GM18508 (cell line): ENCODE measurements around the gene UBE2J2.

Source experiments
- ATAC-seq: cut with Tn5 transposase; IDR thresholded peaks from one replicate; pipeline ENCODE4 v1.9.1; 2021; ENCODE audit warnings: moderate number of reproducible peaks; ENCODE audit not compliant: insufficient read depth, unreplicated experiment

The UBE2J2 gene

GRCh38 chr1:1216770-1217620 lies 56.7 kb downstream of the UBE2J2 start:
- no peak for ATAC-seq

DNA sequence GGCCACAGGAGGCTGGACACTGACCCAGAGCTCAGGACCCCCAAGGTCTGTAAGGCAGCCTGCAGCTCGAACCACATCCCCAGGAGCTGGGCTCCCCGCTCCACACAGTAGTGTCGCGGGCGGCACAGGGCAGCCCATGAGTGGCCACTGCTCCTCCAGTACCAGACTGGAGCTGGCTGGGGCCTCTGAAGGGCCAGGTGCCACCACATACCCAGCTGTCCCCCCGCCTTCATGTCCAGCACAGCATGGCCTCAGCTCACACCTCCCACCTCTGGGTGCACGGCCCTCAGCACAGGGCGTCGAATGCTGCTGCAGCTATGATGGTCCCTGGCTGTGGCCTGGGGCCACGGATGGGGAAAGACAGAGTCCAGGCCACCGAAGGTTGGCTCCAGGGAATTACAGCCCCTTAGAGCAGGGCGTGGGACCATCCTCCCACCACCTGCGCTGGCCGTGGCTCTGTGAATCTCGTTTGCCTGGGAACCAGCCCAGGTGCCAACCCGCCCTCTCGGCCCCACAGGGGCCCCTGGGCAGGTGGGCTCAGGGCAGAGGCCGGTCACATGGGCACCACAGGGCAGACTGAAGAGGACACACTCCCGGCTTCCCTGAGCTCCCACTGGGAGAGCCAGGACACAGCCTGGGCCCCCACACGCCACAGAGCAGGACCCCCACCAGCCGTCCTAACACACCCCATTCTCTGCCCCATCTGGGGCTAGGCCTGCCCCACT lies 57.6 kb downstream of the UBE2J2 start:
- ATAC-seq, result no peak

- no peak for ATAC-seq
These were observed 58.5 kb downstream of the UBE2J2 start for GRCh38 chr1:1215080-1215676.

DNA sequence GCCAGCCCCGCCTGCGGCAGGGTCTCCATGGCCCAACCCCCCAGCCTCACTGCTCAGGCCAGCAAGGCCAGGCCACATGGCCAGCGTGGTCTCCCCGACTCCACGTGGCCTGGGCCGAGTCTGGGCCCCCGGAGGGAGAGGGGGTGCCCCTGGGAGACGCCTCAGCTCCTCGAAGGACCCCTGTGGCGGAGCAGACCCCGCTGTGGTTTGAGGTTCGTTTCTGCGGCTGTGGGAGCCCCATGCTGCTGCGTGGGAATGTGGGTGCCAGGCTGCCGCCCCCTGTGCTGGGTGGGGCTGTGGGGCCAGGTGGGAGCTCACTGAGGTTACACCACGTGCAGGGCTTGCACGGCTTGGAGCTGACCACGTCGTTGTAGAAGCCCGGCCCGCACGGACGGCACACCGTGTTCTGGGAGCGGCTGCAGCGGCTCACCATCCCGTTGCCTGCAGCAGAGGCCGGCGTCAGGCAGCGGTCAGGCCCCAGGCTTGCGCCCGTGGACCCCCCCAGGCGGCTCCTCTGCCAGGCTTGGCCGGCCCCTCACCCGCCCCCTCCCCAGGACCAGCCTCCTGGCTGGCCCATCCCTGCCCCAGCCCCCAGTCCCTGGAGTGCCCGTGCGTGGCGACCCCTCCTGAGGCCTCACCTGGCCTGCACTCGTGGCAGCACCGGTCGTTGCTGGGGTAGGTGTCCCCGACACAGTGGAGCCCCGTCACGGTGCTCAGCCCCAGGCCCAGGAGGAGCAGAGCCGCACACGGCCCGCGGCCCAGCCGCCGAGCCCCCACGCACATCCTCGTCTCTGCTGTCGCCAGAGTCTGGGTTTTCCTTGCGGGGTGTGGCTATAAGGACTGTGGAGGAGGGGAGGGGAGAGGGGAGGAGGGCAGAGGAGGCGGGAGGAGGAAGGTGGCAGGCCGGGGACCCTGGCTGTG lies 60.0 kb downstream of the UBE2J2 start, which contains the start of gene TNFRSF4:
Gene TNFRSF4 (minus strand): TSS at position 809 of the 921 bp plus-strand sequence. CDS start 26 bp downstream, at position 783.
- ATAC-seq, result no peak

- ATAC-seq, result no peak
These were observed 60.8 kb downstream of the UBE2J2 start for GRCh38 chr1:1212780-1213344.

GRCh38 chr1:1211541-1212441 lies 61.9 kb downstream of the UBE2J2 start:
- no peak for ATAC-seq

DNA sequence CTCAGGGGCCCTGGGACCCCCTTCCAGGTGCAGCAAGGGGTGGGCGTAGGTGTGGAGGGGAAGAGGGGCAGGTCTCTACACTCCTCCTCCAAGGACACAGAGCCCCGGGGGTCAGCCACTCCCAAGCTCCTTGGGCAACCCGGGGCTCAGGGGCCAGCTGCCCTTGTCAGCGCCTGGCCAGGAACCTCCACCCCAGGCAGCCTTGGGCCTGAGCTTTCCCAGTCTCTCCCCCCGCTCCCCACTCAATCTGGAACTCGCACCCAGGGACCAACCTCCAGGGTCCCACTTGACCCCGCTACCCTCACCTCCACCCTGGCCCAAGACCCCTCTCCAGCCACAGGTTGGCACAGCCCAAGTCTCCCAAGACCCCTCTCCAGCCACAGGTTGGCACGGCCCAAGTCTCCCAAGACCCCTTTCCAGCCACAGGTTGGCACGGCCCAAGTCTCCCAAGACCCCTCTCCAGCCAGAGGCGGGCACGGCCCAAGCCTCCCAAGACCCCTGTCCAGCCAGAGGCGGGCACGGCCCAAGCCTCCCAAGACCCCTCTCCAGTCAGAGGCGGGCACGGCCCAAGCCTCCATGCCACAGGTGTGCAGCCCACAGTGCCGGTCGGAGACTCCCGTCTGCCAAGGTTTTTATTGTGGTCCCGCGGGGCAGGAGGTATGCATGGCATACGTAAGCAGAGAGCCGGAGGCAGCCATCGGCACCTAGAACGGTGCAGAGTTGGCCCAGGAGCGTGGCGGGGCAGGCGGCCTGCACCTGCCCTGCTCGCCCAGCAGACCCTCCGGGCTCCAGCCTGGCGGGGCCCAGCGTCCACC lies 62.7 kb downstream of the UBE2J2 start:
- ATAC-seq, result no peak

- ATAC-seq, result no peak
These were observed 64.8 kb downstream of the UBE2J2 start for GRCh38 chr1:1208713-1209433.

DNA sequence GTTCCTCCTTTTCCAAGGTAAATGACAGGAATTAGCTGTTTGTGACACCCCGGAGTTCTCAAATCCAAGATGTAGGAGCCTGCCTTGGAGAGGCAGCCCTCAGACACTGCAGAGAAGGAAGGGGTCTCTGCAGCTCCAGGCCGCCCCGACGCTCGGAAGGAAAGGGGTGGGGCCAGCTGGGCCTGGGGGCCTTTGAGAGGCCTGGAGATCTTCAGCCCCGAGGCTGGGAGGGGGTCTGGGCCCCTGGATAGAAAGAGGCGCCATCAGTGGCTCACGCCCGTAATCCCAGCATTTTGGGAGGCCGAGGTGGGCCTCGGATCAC lies 66.1 kb downstream of the UBE2J2 start:
- ATAC-seq, result no peak

- no peak for ATAC-seq
These were observed 66.6 kb downstream of the UBE2J2 start for GRCh38 chr1:1206966-1207531.

DNA sequence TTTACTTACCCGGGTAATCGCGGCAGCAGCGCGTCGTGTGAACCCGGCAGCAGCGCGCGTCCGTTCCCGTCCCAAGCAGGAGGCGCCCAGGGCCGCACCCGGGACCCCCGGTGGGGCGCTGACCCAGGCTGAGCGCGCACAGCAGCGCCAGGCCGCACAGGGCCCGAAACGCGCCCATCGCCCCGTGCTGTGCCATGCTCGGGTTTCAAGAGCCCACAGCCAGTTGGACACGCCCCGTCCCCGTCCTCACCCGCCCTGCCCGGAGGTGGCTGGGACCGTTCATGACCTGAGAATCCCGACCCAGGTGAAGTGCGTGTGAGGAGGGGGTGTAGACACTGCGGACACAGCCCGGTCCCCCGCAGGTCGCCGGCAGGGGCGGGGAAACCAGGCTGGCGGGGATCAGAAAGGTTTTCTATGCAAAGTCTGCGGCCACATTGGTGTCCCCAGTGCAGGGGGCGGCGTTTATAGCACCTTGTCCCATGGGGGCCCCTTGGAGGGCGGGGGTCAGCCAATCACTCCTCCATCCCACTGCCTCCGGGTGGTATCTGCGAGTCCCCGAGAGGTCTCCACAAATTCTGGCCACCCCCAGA lies 67.2 kb downstream of the UBE2J2 start, which contains the start of gene TNFRSF18:
Gene TNFRSF18 (minus strand): TSS at position 217 of the 590 bp plus-strand sequence. CDS start 21 bp downstream, at position 196.
- ATAC-seq, result no peak

DNA sequence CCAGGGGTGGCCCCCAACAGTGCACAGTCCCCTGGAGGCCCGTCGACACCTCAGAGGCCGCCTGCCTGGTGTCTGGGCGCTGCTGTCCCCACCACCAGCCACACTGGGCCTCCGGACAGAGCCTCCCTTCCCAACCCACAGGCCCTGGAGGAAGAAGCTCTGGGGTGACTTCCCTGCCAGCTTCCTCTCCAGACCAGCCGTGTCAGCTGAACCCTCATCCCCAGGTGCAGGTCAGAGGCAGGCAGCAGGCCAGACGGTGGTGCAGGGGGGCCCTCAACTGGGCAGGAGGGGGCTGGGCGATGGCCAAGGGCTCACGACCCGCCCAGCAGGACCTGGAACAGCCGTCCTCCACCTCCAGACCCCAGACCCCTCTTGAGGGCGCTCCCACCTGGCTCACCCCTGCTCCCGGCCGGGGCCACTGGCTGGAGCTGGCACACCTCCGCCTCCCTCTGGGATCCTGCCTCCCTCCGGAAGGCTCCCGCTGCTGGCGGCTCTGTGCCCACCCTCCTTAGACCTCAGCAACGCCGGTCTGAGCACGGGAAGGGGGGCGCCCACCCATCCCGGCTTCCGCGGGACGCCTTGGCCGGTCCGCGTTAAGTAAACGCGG lies 67.8 kb downstream of the UBE2J2 start:
- no peak for ATAC-seq

- no peak for ATAC-seq
These were observed 68.5 kb downstream of the UBE2J2 start for GRCh38 chr1:1204998-1205768.

DNA sequence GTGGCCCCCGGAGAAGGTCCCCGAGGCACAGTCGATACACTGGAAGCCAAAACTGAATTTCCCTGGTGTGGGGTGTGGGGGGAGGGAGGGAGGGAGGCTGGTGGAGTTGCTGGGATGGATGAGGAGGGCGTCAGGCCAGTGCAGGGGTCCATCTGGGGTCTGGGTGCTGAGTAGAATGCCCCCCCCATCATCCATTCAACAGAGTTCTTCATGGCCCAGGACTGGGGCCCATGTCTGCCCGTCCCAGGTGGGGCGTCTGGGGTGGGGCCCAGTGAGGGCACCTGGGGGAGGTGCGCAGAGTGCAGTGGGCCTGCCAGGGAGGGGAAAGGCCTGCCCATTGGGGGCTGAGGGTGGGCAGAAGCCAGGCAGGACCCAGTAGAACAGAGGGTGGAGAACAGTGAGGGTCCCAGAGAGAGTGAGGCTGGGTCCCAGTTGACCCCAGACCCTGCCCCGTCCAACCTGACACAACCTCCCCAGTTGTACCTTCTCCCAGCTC lies 69.2 kb downstream of the UBE2J2 start:
- no peak for ATAC-seq
